GM19023 (cell line): ENCODE results near the gene CCDC106.

Source experiments
- ATAC-seq: cut with Tn5 transposase; IDR thresholded peaks from one replicate; pipeline ENCODE4 v1.9.1; 2021; ENCODE audit warnings: mild to moderate bottlenecking, moderate library complexity; ENCODE audit not compliant: unreplicated experiment

Gene CCDC106

DNA sequence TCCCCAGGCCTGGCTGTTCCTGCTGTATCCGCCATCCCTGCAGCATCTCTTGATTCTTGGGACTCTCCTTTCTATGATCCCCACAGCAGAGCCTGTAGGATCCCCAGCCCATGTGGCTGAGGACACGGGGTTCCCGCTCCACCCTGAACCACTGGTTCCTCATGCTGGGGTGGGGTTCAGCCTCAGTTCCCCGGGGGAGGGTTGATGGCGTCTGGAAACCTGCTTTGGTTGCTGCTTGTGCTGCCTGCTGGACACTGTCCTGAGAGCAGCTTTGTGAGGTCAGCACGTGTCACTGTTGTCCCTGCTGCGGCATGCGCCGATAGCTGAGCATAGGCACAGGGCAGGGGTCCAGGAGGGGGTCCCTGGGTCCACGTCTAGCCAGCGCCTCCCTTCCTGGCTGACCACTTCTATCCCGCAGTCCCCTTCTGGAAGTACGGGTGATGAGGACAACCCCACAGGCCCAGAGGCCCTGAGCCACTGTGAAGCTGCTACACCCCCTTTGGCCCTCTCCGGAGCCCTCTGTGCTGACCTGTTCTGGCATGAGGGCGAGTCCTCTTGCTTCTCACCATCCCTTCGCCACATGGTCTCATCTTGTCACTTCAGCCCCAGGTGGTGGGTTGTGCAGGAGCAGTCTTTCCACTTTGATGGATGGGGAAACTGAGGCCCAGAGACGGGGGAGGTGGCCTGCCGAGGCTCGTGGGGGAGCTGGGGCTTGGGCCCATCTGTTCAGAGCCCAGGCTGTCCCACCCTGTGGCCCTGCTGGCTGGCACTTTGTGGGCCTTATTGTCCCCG, 32.5 kb downstream of the CCDC106 start:
- no peak for ATAC-seq

DNA sequence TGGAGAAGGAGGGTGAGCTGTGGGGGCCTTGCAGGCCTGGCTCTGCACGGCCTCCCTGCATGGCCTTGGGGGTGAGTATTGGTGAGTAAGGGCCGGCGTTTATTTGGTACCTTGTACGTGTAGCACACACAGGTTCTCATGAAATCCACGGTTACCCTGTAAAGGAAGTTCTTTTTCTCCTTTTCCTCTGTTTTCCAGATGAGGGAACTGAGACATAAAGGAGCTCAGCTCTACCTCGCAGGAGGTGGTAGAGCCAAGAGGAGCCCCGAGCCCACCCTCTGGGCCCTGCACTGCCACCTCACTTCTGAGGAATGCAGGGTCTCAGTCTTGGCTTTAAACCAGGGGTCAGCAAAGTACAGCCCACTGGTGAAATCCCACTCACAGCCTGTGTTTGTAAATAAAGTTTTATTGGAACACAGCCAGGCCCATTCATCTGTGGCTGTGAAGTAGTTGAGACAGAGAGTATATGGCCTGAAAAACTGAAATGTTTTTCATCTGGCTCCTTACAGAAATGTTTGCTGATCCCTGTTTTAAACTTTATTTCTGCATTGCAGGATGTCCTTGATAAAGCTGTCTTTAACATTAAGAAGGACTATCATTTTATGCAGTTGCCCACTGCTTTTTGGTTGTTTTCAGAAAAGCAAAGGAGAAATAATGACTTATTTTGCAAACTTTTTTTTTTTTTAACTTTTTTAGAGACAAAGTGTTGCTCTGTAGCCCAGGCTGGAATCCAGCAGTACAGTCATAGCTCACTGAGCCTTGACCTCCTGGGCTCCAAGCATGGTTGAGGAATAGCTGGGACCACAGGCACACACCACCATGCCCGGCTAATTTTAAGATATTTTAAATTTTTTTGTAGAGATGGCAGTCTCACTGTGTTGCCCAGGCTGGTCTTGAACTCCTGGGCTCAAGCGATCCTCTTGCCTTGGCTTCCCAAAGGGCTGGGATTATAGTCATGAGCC, 33.4 kb downstream of the CCDC106 start:
- ATAC-seq = no peak

DNA sequence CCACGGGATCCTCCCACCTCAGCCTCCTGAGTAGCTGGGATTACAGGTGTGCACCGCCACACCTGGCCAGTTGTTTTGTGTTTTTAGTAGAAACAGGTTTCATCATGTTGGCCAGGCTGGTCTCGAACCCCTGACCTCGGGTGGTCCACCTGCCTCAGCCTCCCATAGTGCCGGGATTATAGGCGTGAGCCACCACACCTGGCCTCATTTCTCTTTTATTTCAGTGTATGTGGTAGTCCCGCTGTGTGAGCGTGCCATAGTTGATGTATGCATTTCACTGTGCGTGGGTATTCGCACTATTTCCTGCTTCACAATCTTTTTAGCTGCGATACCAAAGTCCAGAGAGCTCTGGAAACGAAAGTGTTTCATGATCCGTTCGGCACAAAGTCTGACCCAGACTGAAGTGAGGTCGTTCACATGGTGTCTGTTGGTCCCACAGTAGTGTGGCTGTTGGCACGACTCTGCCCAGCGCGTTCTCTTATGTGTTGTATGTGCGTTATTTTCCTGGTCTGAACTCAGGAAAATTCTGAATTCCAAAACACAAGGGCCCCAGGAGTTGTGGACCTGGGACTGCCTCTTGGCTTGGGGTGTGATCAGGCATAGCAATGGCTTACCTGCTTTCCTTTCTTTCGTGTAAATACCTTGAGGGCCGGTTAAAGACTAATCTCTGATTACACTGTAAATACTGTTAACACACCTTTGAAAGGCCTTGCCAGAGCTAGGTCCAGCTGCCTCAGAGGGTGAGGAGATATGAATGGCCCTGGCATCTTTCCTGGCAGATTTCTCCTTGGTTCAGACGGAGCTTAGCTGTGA, 35.6 kb downstream of the CCDC106 start:
- ATAC-seq = no peak

GRCh38 chr19:55684946-55685681, 37.1 kb downstream of the CCDC106 start:
- no peak for ATAC-seq

GRCh38 chr19:55685776-55686175, 37.8 kb downstream of the CCDC106 start:
- ATAC-seq = no peak

GRCh38 chr19:55686311-55687050, 38.5 kb downstream of the CCDC106 start:
- ATAC-seq = no peak

GRCh38 chr19:55687281-55688201, 39.5 kb downstream of the CCDC106 start:
- no peak for ATAC-seq

GRCh38 chr19:55688422-55689218, 40.6 kb downstream of the CCDC106 start:
- no peak for ATAC-seq

GRCh38 chr19:55689411-55690108, 41.5 kb downstream of the CCDC106 start:
- ATAC-seq = no peak

- no peak for ATAC-seq
These were observed 42.2 kb downstream of the CCDC106 start for GRCh38 chr19:55690109-55690768.

DNA sequence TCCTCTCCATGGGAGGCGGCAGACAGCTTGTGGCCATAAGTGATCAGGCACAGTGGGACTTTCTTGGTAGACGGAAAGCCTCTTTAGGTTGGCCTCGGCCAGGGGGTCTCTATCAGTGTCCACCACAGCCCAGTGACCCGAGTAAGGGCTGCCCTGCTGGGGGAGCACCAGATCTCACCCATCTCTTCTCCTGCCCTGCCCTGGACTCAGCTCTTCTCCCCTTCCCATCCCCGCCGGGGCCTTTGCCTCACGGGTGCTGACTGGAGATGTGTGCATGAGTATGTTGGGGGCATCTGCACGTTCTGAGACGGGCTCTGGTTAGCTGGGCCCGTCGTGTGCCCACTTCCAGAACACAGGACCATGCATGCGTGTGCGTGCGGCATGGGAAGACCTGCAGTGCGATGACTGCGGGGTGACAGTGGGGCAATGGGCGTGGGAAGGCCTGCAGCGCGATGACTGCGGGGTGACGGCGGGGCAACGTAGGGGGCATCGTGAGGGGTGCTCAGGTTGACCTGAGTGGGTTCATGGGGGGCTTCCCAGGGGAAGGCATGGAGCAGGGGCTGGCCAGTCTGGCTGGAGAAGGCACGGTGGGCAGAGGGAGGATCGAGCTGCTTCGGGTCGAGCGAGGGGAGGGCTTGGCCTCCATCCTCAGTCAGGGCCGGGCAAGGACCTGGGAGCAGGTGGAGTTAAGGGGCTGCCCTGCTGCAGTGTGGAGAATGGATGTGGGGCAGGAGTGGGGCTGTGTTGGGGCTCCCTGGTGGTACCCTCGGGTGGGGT, 42.9 kb downstream of the CCDC106 start:
- no peak for ATAC-seq

- ATAC-seq = no peak
These were observed 43.8 kb downstream of the CCDC106 start for GRCh38 chr19:55691561-55692481.

DNA sequence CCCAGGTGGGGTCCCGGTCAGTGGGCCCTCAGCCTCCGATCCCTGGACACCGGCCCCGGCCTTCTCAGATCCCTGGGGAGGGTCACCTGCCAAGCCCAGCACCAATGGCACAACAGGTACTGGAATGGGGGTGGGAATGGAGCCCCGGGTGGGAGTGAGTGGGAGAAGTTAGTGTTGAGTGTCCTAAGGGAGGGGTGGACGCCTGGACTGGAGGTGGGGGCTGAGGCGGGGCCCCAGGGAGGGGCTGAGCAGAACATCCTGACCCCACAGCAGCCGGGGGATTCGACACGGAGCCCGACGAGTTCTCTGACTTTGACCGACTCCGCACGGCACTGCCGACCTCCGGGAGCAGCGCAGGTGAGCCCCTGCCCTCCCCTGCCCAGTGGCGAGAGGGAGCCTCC, 44.7 kb downstream of the CCDC106 start:
- no peak for ATAC-seq

- no peak for ATAC-seq
These were observed 45.4 kb downstream of the CCDC106 start for GRCh38 chr19:55693336-55693974.
